Activated CD8-positive, alpha-beta memory T cell treated with anti-CD3 and anti-CD28 coated beads, Interleukin-2, amount 50 U/mL, for 24 hours (primary cell): ENCODE data around the gene ASGR2.
"Not testable (repeated sequence)": the region's sequence is repeated elsewhere in the genome, so short reads cannot be mapped to it uniquely, and the experiment has no call there.

ENCODE experiments used
- DNase-seq: peaks from one replicate; pipeline ENCODE4 v3.0.0-alpha.2; 2020; ENCODE audit errors: extremely low read depth

Gene ASGR2

GRCh38 chr17:7100641-7101379 lies 13.8 kb downstream of the ASGR2 start:
- not testable (repeated sequence) for DNase-seq

- no peak for DNase-seq
Measured at GRCh38 chr17:7098802-7099459, 15.7 kb downstream of the ASGR2 start.

GRCh38 chr17:7097940-7098339 lies 16.7 kb downstream of the ASGR2 start:
- no peak for DNase-seq

GRCh38 chr17:7095625-7096024 lies 19.0 kb downstream of the ASGR2 start:
- DNase-seq = no peak

GRCh38 chr17:7094652-7095019 lies 20.0 kb downstream of the ASGR2 start:
- DNase-seq = no peak

- not testable (repeated sequence) for DNase-seq
Measured at GRCh38 chr17:7091311-7092005, 23.2 kb downstream of the ASGR2 start.

- DNase-seq = not testable (repeated sequence)
Measured at GRCh38 chr17:7089570-7089969, 25.1 kb downstream of the ASGR2 start.

- not testable (repeated sequence) for DNase-seq
Measured at GRCh38 chr17:7088442-7088841, 26.2 kb downstream of the ASGR2 start.

GRCh38 chr17:7084088-7084487 lies 30.5 kb downstream of the ASGR2 start:
- no peak for DNase-seq

GRCh38 chr17:7083592-7083991 lies 31.0 kb downstream of the ASGR2 start:
- DNase-seq = no peak

- no peak for DNase-seq
Measured at GRCh38 chr17:7081341-7082062, 33.1 kb downstream of the ASGR2 start.

- no peak for DNase-seq
Measured at GRCh38 chr17:7080456-7081041, 34.1 kb downstream of the ASGR2 start.

- no peak for DNase-seq
Measured at GRCh38 chr17:7079581-7080455, 34.8 kb downstream of the ASGR2 start, which contains the start of gene CLEC10A. CLEC10A (minus strand) TSS chr17:7080251; CDS start chr17:7078812, 1,439 bp downstream.

- no peak for DNase-seq
Measured at GRCh38 chr17:7078711-7079110, 35.9 kb downstream of the ASGR2 start.

GRCh38 chr17:7077911-7078546 lies 36.6 kb downstream of the ASGR2 start:
- DNase-seq = no peak

GRCh38 chr17:7074931-7075330 lies 39.7 kb downstream of the ASGR2 start:
- DNase-seq = no peak

GRCh38 chr17:7072406-7072805 lies 42.2 kb downstream of the ASGR2 start:
- no peak for DNase-seq

GRCh38 chr17:7070712-7071111 lies 43.9 kb downstream of the ASGR2 start:
- DNase-seq = no peak

- DNase-seq = no peak
Measured at GRCh38 chr17:7068268-7068667, 46.4 kb downstream of the ASGR2 start.

- no peak for DNase-seq
Measured at GRCh38 chr17:7067198-7067597, 47.4 kb downstream of the ASGR2 start.
